ENCODE data around the gene BBS1. TPM values are rescaled to one million over a fixed set of nuclear protein-coding genes. Genes with fewer than 3 reads are reported as not detected.

BBS1 gene
- total RNA-seq, 2 donors from 2014 or later, result 52.4 to 67.3 TPM

DNA sequence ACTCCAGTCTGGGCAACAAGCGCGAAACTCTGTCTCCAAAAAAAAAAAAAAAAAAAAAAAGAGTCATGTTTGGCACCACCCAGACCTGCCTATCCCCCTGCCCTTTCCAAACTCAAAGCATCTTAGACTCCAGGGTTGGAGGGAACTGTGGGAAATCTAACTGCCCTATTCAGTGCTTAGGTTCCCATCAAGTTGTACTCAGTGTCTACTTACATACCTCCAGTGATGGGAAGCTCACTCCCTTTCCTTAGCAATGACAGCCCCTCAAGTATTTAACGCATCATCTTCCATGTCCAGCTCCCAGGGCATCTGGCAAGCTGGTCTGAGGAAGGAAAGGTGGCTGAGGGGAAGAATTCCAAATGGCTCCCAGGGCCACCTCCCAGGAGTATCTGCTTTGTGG, 39.3 kb downstream of the BBS1 start:
- TF ChIP-seq, protein P1, sequence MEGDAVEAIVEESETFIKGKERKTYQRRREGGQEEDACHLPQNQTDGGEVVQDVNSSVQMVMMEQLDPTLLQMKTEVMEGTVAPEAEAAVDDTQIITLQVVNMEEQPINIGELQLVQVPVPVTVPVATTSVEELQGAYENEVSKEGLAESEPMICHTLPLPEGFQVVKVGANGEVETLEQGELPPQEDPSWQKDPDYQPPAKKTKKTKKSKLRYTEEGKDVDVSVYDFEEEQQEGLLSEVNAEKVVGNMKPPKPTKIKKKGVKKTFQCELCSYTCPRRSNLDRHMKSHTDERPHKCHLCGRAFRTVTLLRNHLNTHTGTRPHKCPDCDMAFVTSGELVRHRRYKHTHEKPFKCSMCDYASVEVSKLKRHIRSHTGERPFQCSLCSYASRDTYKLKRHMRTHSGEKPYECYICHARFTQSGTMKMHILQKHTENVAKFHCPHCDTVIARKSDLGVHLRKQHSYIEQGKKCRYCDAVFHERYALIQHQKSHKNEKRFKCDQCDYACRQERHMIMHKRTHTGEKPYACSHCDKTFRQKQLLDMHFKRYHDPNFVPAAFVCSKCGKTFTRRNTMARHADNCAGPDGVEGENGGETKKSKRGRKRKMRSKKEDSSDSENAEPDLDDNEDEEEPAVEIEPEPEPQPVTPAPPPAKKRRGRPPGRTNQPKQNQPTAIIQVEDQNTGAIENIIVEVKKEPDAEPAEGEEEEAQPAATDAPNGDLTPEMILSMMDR (conservative IDR thresholded peaks at IDR 0.05), result no peak
- 97% methylated on average over 3 of the region's 3 CpGs; no CpG with 5 or more reads in 1 of the 2 experiments for WGBS, 2 experiments (ENCODE audit: insufficient coverage in 1 of 2, insufficient read length in 1 of 2)

DNA sequence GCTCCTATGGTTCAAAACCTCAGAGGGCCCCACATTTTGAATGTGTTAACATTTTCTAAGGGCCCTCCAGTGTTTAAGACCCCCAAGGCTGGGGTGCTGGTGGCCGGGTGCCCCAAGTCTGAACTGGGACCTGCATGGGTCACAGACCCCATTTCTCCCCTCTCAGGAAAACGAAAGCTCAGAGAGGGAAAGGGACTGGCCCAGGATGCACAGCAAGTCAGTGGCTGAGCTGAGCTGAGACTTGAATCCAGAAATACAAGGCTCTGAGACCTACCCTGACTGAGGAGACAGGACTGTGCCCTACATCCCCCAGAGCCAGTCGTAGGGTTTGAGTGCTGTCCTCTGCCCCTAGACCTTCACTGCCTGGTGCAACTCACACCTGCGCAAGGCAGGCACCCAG, 40.5 kb downstream of the BBS1 start:
- Histone ChIP-seq H3K27ac (ENCODE audit: low read depth, low read length) (no peak overlapping the region), H3K9ac (ENCODE audit: extremely low read depth, low read length, poor library complexity, severe bottlenecking) (no peak overlapping the region), H3K27me3 (ENCODE audit: control insufficient read depth, insufficient read depth, low read length, poor library complexity, severe bottlenecking) (no peaks in the 10 kb centered on the region), H3K36me3 (ENCODE audit: control insufficient read depth, insufficient read depth, low read length) (no peaks in the 10 kb centered on the region), H3K4me3 (ENCODE audit: low read length) (no peak overlapping the region), H3K9me3 (ENCODE audit: control insufficient read depth, low read length) (no peaks in the 10 kb centered on the region), H3K4me1 (ENCODE audit: control insufficient read depth, insufficient read depth, low read length) (no peaks in the 10 kb centered on the region)
- Mint-ChIP-seq H3K9me3 (no peaks in the 10 kb centered on the region), H3K27ac (no peak overlapping the region), H3K36me3 (ENCODE audit: low read depth) (no peaks in the 10 kb centered on the region), H3K27me3 (ENCODE audit: insufficient read depth) (peaks cover 1% of the 10 kb centered on the region), H3K4me1 (peaks cover 8% of the 10 kb centered on the region), H3K4me3 (no peak overlapping the region)
- no peak for DNase-seq
- TF ChIP-seq, protein P1 (conservative IDR thresholded peaks at IDR 0.05), result no peak
- WGBS, 2 experiments (ENCODE audit: insufficient coverage in 1 of 2, insufficient read length in 1 of 2), result 89 to 100% methylated on average over 2 to 4 of the region's 4 CpGs

More for the DNA sequence above, 39.3 kb downstream of the BBS1 start:
- H3K36me3 Mint-ChIP-seq (ENCODE audit: low read depth), result no peaks in the 10 kb centered on the region
- no peaks in the 10 kb centered on the region for H3K4me1 ChIP-seq (ENCODE audit: control insufficient read depth, insufficient read depth, low read length)
- H3K4me3 Mint-ChIP-seq, result no peak overlapping the region
- no peaks in the 10 kb centered on the region for H3K9me3 Mint-ChIP-seq
- H3K36me3 ChIP-seq (ENCODE audit: control insufficient read depth, insufficient read depth, low read length), result no peaks in the 10 kb centered on the region
- peaks cover 11% of the 10 kb centered on the region for H3K4me1 Mint-ChIP-seq
- DNase-seq, result no peak
- peaks cover 1% of the 10 kb centered on the region for H3K27me3 Mint-ChIP-seq (ENCODE audit: insufficient read depth)
- no peak overlapping the region for H3K27ac ChIP-seq (ENCODE audit: low read depth, low read length)
- no peak overlapping the region for H3K9ac ChIP-seq (ENCODE audit: extremely low read depth, low read length, poor library complexity, severe bottlenecking)
- H3K27me3 ChIP-seq (ENCODE audit: control insufficient read depth, insufficient read depth, low read length, poor library complexity, severe bottlenecking), result no peaks in the 10 kb centered on the region
- no peaks in the 10 kb centered on the region for H3K9me3 ChIP-seq (ENCODE audit: control insufficient read depth, low read length)
- no peak overlapping the region for H3K27ac Mint-ChIP-seq
- H3K4me3 ChIP-seq (ENCODE audit: low read length), result no peak overlapping the region

- WGBS, 2 experiments (ENCODE audit: insufficient coverage in 1 of 2, insufficient read length in 1 of 2), result 91 to 97% methylated on average over 5 of the region's 5 CpGs
- Histone ChIP-seq H3K9ac (ENCODE audit: extremely low read depth, low read length, poor library complexity, severe bottlenecking) (no peak overlapping the region), H3K4me1 (ENCODE audit: control insufficient read depth, insufficient read depth, low read length) (no peaks in the 10 kb centered on the region), H3K9me3 (ENCODE audit: control insufficient read depth, low read length) (no peaks in the 10 kb centered on the region), H3K4me3 (ENCODE audit: low read length) (no peak overlapping the region), H3K27ac (ENCODE audit: low read depth, low read length) (no peak overlapping the region), H3K36me3 (ENCODE audit: control insufficient read depth, insufficient read depth, low read length) (no peaks in the 10 kb centered on the region), H3K27me3 (ENCODE audit: control insufficient read depth, insufficient read depth, low read length, poor library complexity, severe bottlenecking) (no peaks in the 10 kb centered on the region)
- no peaks in the 10 kb centered on the region for H3K9me3 Mint-ChIP-seq
- H3K36me3 Mint-ChIP-seq (ENCODE audit: low read depth), result no peaks in the 10 kb centered on the region
- no peaks in the 10 kb centered on the region for H3K4me1 Mint-ChIP-seq
- DNase-seq, result no peak
- no peak overlapping the region for H3K4me3 Mint-ChIP-seq
- peaks cover 11% of the 10 kb centered on the region for H3K27me3 Mint-ChIP-seq (ENCODE audit: insufficient read depth)
- TF ChIP-seq, protein P1 (conservative IDR thresholded peaks at IDR 0.05), result no peak
- peak overlapping the region; percentile 31 for H3K27ac Mint-ChIP-seq
Measured at GRCh38 chr11:66554602-66555001, 44.2 kb downstream of the BBS1 start.
